Hepatocyte (in vitro differentiated cells): ENCODE measurements around the gene CDK19. TPM values are rescaled to one million over a fixed set of nuclear protein-coding genes. Genes with fewer than 3 reads are reported as not detected.

Experiments
- DNase-seq: peaks from one replicate; pipeline ENCODE4 v3.0.0-alpha.2; 2016; ENCODE audit warnings: low spot score
- H2AFZ ChIP-seq: fragments of 200-600 bp; sonication (generic); 2 replicates; pipeline ENCODE4 v1.6.0; 2016; ENCODE audit warnings: antibody characterized with exemption, mild to moderate bottlenecking
- H3K27ac ChIP-seq: fragments of 200-600 bp; sonication (generic); 2 replicates; pipeline ENCODE4 v1.5.1; 2016; ENCODE audit warnings: mild to moderate bottlenecking
- H3K27me3 ChIP-seq: fragments of 200-600 bp; sonication (generic); 2 replicates; pipeline ENCODE4 v1.6.1; 2016
- H3K36me3 ChIP-seq: fragments of 200-600 bp; sonication (generic); replicated peaks from 2 replicates; pipeline ENCODE4 v1.5.1; 2016; ENCODE audit warnings: low read depth; ENCODE audit not compliant: insufficient read depth
- H3K4me1 ChIP-seq: fragments of 200-600 bp; sonication (generic); 2 replicates; pipeline ENCODE4 v1.5.1; 2016; ENCODE audit warnings: mild to moderate bottlenecking, moderate library complexity; ENCODE audit not compliant: insufficient read depth
- H3K4me2 ChIP-seq: fragments of 200-600 bp; sonication (generic); 2 replicates; pipeline ENCODE4 v1.6.0; 2016
- H3K4me3 ChIP-seq: fragments of 200-600 bp; sonication (generic); 2 replicates; pipeline ENCODE4 v1.5.1; 2016; ENCODE audit warnings: mild to moderate bottlenecking
- H3K79me2 ChIP-seq: fragments of 200-600 bp; sonication (generic); 2 replicates; pipeline ENCODE4 v1.6.0; 2017; ENCODE audit warnings: mild to moderate bottlenecking
- H3K9me2 ChIP-seq: fragments of 200-600 bp; sonication (generic); replicated peaks from 2 replicates; pipeline ENCODE4 v1.6.0; 2017; ENCODE audit warnings: mild to moderate bottlenecking; ENCODE audit not compliant: insufficient read depth
- H3K9me3 ChIP-seq: fragments of 200-600 bp; sonication (generic); 2 replicates; pipeline ENCODE4 v1.5.1; 2016; ENCODE audit warnings: low read depth, mild to moderate bottlenecking
- H4K20me1 ChIP-seq: fragments of 200-600 bp; sonication (generic); 2 replicates; pipeline ENCODE4 v1.6.0; 2016; ENCODE audit warnings: mild to moderate bottlenecking; ENCODE audit not compliant: insufficient read depth, poor library complexity, severe bottlenecking
- EZH2 ChIP-seq: fragments of 200-600 bp; sonication (generic); IDR thresholded peaks from 2 replicates; pipeline ENCODE4 v1.6.1; 2016; ENCODE audit warnings: antibody characterized with exemption, mild to moderate bottlenecking, borderline replicate concordance
- EZH2phosphoT487 ChIP-seq: fragments of 200-600 bp; sonication (generic); IDR thresholded peaks from one replicate; pipeline ENCODE4 v1.6.1; 2018; ENCODE audit warnings: antibody characterized with exemption, mild to moderate bottlenecking, low read depth, moderate library complexity; ENCODE audit not compliant: unreplicated experiment, severe bottlenecking
- WGBS: methylation state at CpG from one replicate; pipeline ENCODE4 v1.1.6; 2016; ENCODE audit warnings: low lambda C conversion rate; ENCODE audit errors: missing lambda C conversion rate; 5-methylcytosine and 5-hydroxymethylcytosine counted together
- polyA plus RNA-seq: library from polyadenylated mRNA; unstranded; fragments of >200 nt; fragmentation: Nextera tagmentation; extraction: Ambion mirVana; gene quantifications from 2 replicates; pipeline ENCODE4 v1.2.1, GENCODE V29; 2016
- total RNA-seq: library from RNA; depleted of rRNA; stranded (reverse); fragments of >200 nt; gene quantifications from 2 replicates; pipeline ENCODE4 v1.2.3, GENCODE V29; 2014
- TF ChIP-seq, protein P1 (sequence below): fragments of 200-600 bp; sonication (generic); IDR thresholded peaks from 2 replicates; pipeline ENCODE4 v1.5.1; 2016; ENCODE audit warnings: antibody characterized with exemption, mild to moderate bottlenecking; ENCODE audit not compliant: poor library complexity

The CDK19 gene
- total and polyA plus RNA-seq, 2 experiments from 2014 or later: 7.3 to 18.6 TPM

DNA sequence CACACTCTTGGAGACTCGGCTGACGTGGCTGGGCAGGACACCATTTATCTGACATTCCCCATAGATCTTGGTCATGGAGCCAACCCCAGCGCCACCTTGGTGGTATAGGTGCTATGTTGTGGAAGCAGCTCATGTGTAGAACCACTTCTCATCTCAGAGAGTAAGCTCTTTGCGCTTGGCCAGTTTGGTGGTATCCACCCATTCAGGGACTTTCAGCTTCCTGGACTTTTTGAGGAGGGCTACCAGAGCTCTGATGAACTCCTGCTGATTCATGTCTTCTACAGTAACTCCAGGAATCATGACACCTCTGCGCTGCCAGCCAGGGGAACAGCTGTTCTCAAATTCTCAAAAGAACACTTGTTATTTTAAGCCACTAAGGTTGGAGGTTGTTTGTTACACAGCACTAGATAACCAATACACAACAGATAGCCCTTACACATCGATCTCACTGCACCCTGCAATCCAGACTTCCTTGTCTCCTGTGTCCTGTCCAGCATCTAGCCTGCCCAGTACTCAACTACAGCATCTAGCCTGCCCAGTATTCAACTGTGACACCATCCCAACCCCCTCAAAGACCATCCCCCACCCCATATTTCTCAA is 252.9 kb downstream of the CDK19 start:
- no peak overlapping the region for H3K4me2 ChIP-seq
- no peaks in the 10 kb centered on the region for H3K9me2 ChIP-seq
- H3K79me2 ChIP-seq: no peaks in the 10 kb centered on the region
- DNase-seq: no peak
- WGBS: 95% methylated on average over 6 of the region's 6 CpGs
- H3K36me3 ChIP-seq: no peaks in the 10 kb centered on the region
- H2AFZ ChIP-seq: no peak overlapping the region
- TF ChIP-seq EZH2phosphoT487 (no peak), EZH2 (no peak)
- TF ChIP-seq, protein P1, sequence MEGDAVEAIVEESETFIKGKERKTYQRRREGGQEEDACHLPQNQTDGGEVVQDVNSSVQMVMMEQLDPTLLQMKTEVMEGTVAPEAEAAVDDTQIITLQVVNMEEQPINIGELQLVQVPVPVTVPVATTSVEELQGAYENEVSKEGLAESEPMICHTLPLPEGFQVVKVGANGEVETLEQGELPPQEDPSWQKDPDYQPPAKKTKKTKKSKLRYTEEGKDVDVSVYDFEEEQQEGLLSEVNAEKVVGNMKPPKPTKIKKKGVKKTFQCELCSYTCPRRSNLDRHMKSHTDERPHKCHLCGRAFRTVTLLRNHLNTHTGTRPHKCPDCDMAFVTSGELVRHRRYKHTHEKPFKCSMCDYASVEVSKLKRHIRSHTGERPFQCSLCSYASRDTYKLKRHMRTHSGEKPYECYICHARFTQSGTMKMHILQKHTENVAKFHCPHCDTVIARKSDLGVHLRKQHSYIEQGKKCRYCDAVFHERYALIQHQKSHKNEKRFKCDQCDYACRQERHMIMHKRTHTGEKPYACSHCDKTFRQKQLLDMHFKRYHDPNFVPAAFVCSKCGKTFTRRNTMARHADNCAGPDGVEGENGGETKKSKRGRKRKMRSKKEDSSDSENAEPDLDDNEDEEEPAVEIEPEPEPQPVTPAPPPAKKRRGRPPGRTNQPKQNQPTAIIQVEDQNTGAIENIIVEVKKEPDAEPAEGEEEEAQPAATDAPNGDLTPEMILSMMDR: no peak
- H3K9me3 ChIP-seq: no peaks in the 10 kb centered on the region
- H3K27me3 ChIP-seq: no peaks in the 10 kb centered on the region
- peaks cover 20% of the 10 kb centered on the region for H3K4me1 ChIP-seq
- H3K27ac ChIP-seq: no peak overlapping the region
- no peak overlapping the region for H3K4me3 ChIP-seq
- H4K20me1 ChIP-seq: no peaks in the 10 kb centered on the region

DNA sequence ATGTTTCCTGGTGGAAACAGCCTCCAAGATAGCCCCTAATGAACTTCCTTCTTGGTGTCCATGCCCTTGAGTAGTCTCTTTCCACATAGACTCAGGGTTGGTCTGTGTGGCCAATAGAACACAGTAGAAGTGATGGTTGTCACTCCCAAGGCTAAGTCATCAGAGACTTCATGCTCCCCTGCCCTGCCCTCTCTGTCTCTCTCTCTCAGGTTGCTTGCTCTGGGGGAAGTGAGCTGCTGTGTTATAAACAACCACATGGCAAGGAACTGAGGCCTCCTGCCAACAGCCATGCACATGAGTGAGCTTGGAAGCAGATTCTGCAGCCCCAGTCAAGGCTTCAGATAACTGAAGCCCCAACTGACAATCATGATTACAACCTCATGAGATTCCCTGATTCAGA is 253.6 kb downstream of the CDK19 start:
- no peaks in the 10 kb centered on the region for H3K27me3 ChIP-seq
- TF ChIP-seq, protein P1: no peak
- TF ChIP-seq EZH2phosphoT487 (no peak), EZH2 (no peak)
- H2AFZ ChIP-seq: no peak overlapping the region
- no peak overlapping the region for H3K27ac ChIP-seq
- no peaks in the 10 kb centered on the region for H4K20me1 ChIP-seq
- H3K79me2 ChIP-seq: no peaks in the 10 kb centered on the region
- no peaks in the 10 kb centered on the region for H3K9me3 ChIP-seq
- peaks cover 16% of the 10 kb centered on the region for H3K4me1 ChIP-seq
- no peak for DNase-seq
- no peak overlapping the region for H3K4me3 ChIP-seq
- H3K36me3 ChIP-seq: no peaks in the 10 kb centered on the region
- no peak overlapping the region for H3K4me2 ChIP-seq
- no peaks in the 10 kb centered on the region for H3K9me2 ChIP-seq

DNA sequence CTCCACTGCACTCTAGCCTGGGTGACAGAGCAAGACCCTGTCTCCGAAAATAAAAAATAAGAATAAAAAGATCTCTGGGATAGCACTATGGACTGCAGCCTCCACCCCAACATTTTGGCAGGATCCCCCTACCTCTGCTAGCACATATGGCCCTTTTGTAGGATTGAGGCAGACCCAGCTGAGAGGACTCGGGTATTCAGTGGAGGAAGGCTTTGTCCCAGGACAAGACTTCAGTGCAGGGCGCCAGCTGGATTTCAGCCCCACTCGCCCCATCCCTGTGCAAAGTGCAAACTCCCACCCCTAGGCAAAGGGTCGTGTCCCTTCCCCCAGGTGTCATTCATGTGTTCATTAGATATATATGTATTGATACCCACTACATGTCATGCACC is 254.3 kb downstream of the CDK19 start:
- H2AFZ ChIP-seq: no peak overlapping the region
- H3K36me3 ChIP-seq: no peaks in the 10 kb centered on the region
- H3K9me3 ChIP-seq: no peaks in the 10 kb centered on the region
- DNase-seq: no peak
- H4K20me1 ChIP-seq: no peaks in the 10 kb centered on the region
- no peaks in the 10 kb centered on the region for H3K9me2 ChIP-seq
- no peak overlapping the region for H3K27ac ChIP-seq
- no peak overlapping the region for H3K4me3 ChIP-seq
- H3K4me1 ChIP-seq: peaks cover 9% of the 10 kb centered on the region
- TF ChIP-seq, protein P1: no peak
- TF ChIP-seq EZH2phosphoT487 (no peak), EZH2 (no peak)
- WGBS: 94% methylated on average over 5 of the region's 5 CpGs
- H3K79me2 ChIP-seq: no peaks in the 10 kb centered on the region
- no peaks in the 10 kb centered on the region for H3K27me3 ChIP-seq
- H3K4me2 ChIP-seq: no peak overlapping the region
